Skeletal muscle tissue (tissue), 4 donors: ENCODE measurements around the gene SH2D6. TPM values are rescaled to one million over a fixed set of nuclear protein-coding genes. Genes with fewer than 3 reads are reported as not detected.
A peak's percentile ranks its signal among the peaks of the same experiment; 100 is the strongest.

Experiments used
- H3K27ac ChIP-seq: one replicate; pipeline ENCODE4 v1.7.0; 2013; ENCODE audit warnings: mild to moderate bottlenecking, low read depth, low read length, inconsistent platforms
- H3K27me3 ChIP-seq, 3 donors: one replicate each; pipeline ENCODE4 v1.7.0; 2013; ENCODE audit warnings: low read length in 3 of 3; ENCODE audit not compliant: control insufficient read depth in 3 of 3, insufficient read depth in 3 of 3
- H3K36me3 ChIP-seq, 3 donors: one replicate each; pipeline ENCODE4 v1.7.0; 2013; ENCODE audit warnings: low read length in 3 of 3; ENCODE audit not compliant: control insufficient read depth in 3 of 3, insufficient read depth in 3 of 3
- H3K4me1 ChIP-seq, 3 donors: one replicate each; pipeline ENCODE4 v1.7.0; 2013; ENCODE audit warnings: low read length in 3 of 3, mild to moderate bottlenecking in 3 of 3; ENCODE audit not compliant: control insufficient read depth in 3 of 3, insufficient read depth in 3 of 3
- H3K4me3 ChIP-seq, 3 donors: one replicate each; pipeline ENCODE4 v1.7.0; 2013; ENCODE audit warnings: low read length in 3 of 3
- H3K9ac ChIP-seq, 3 donors: one replicate each; pipeline ENCODE4 v1.7.0; 2013; ENCODE audit warnings: low read length in 3 of 3, mild to moderate bottlenecking in 3 of 3, moderate library complexity in 2 of 3, low read depth in 1 of 3
- H3K9me3 ChIP-seq, 3 donors: one replicate each; pipeline ENCODE4 v1.7.0; 2013; ENCODE audit warnings: low read length in 3 of 3; ENCODE audit not compliant: control insufficient read depth in 3 of 3
- total RNA-seq: library from RNA; depleted of rRNA; stranded (reverse); fragments of >200 nt; gene quantifications from one replicate; pipeline ENCODE4 v1.2.3, GENCODE V29; 2014
- donor health status: Osteomylitis.

Gene SH2D6
- total RNA-seq, 1 donor from 2014 or later: not detected

GRCh38 chr2:85397925-85398331 is 20.6 kb upstream of the SH2D6 start:
- Histone ChIP-seq H3K9me3 (no peaks in the 10 kb centered on the region), H3K27ac (no peak overlapping the region), H3K36me3 (no peaks in the 10 kb centered on the region), H3K4me1 (peaks cover 10 to 15% (median 13%) of the 10 kb centered on the region in 3 donors), H3K27me3 (no peaks in the 10 kb centered on the region), H3K9ac (no peak overlapping the region), H3K4me3 (no peak overlapping the region)

- Histone ChIP-seq H3K27ac (no peak overlapping the region), H3K36me3 (no peaks in the 10 kb centered on the region)
These were observed 19.9 kb upstream of the SH2D6 start for GRCh38 chr2:85398426-85399182.

GRCh38 chr2:85399183-85399455 is 19.4 kb upstream of the SH2D6 start:
- Histone ChIP-seq H3K9ac (no peak overlapping the region), H3K27ac (no peak overlapping the region), H3K9me3 (no peaks in the 10 kb centered on the region), H3K36me3 (no peaks in the 10 kb centered on the region), H3K4me3 (no peak overlapping the region), H3K27me3 (no peaks in the 10 kb centered on the region), H3K4me1 (peaks cover 6 to 10% (median 8%) of the 10 kb centered on the region in 3 donors)

More at GRCh38 chr2:85398426-85399182, 19.9 kb upstream of the SH2D6 start:
- Histone ChIP-seq H3K27me3 (no peaks in the 10 kb centered on the region), H3K4me1 (peaks cover 10 to 15% (median 13%) of the 10 kb centered on the region in 3 donors), H3K9ac (no peak overlapping the region), H3K9me3 (no peaks in the 10 kb centered on the region), H3K4me3 (no peak overlapping the region)

GRCh38 chr2:85400023-85400422 is 18.5 kb upstream of the SH2D6 start:
- H3K36me3 ChIP-seq: no peaks in the 10 kb centered on the region

GRCh38 chr2:85400541-85401463 is 17.7 kb upstream of the SH2D6 start:
- H3K4me3 ChIP-seq: no peak overlapping the region
- no peaks in the 10 kb centered on the region for H3K4me1 ChIP-seq
- no peak overlapping the region for H3K27ac ChIP-seq
- H3K9ac ChIP-seq: peak overlapping the region in 1 of 3 donors; percentile 16
- H3K9me3 ChIP-seq: no peaks in the 10 kb centered on the region
- H3K27me3 ChIP-seq: no peaks in the 10 kb centered on the region
- H3K36me3 ChIP-seq: no peaks in the 10 kb centered on the region

More at GRCh38 chr2:85400023-85400422, 18.5 kb upstream of the SH2D6 start:
- peaks cover 0 to 1% (median 0%) of the 10 kb centered on the region in 3 donors for H3K4me1 ChIP-seq
- H3K9ac ChIP-seq: no peak overlapping the region
- H3K9me3 ChIP-seq: no peaks in the 10 kb centered on the region
- no peak overlapping the region for H3K27ac ChIP-seq
- no peaks in the 10 kb centered on the region for H3K27me3 ChIP-seq
- H3K4me3 ChIP-seq: no peak overlapping the region

- no peaks in the 10 kb centered on the region for H3K27me3 ChIP-seq
- no peaks in the 10 kb centered on the region for H3K4me1 ChIP-seq
- H3K27ac ChIP-seq: no peak overlapping the region
- H3K4me3 ChIP-seq: no peak overlapping the region
- H3K36me3 ChIP-seq: no peaks in the 10 kb centered on the region
- no peaks in the 10 kb centered on the region for H3K9me3 ChIP-seq
- H3K9ac ChIP-seq: peak overlapping the region in 1 of 3 donors; percentile 16
These were observed 17.1 kb upstream of the SH2D6 start for GRCh38 chr2:85401464-85401805.

- no peaks in the 10 kb centered on the region for H3K36me3 ChIP-seq
- no peak overlapping the region for H3K27ac ChIP-seq
- no peak overlapping the region for H3K9ac ChIP-seq
- H3K4me3 ChIP-seq: no peak overlapping the region
- no peaks in the 10 kb centered on the region for H3K9me3 ChIP-seq
- no peaks in the 10 kb centered on the region for H3K27me3 ChIP-seq
- H3K4me1 ChIP-seq: no peaks in the 10 kb centered on the region
These were observed 16.7 kb upstream of the SH2D6 start for GRCh38 chr2:85401844-85402243.

- no peak overlapping the region for H3K4me3 ChIP-seq
- peaks cover 0 to 3% (median 0%) of the 10 kb centered on the region in 3 donors for H3K27me3 ChIP-seq
- no peaks in the 10 kb centered on the region for H3K36me3 ChIP-seq
- H3K27ac ChIP-seq: no peak overlapping the region
- no peak overlapping the region for H3K9ac ChIP-seq
- H3K9me3 ChIP-seq: no peaks in the 10 kb centered on the region
- H3K4me1 ChIP-seq: peaks cover 8 to 15% (median 8%) of the 10 kb centered on the region in 3 donors
These were observed 13.1 kb upstream of the SH2D6 start for GRCh38 chr2:85405201-85406059.

- Histone ChIP-seq H3K9ac (no peak within 1 kb of the TSS), H3K27me3 (peaks cover 0 to 16% (median 0%) of the 10 kb centered on the region in 3 donors), H3K36me3 (no peaks in the 10 kb centered on the region), H3K4me1 (peaks cover 8 to 15% (median 11%) of the 10 kb centered on the region in 3 donors), H3K27ac (no peak within 1 kb of the TSS), H3K4me3 (no peak within 1 kb of the TSS), H3K9me3 (no peaks in the 10 kb centered on the region)
These were observed 8.5 kb upstream of the SH2D6 start, which contains the start of gene CAPG for GRCh38 chr2:85409845-85410583. Gene CAPG (minus strand): TSS chr2:85410366. CDS start chr2:85402145, 8,221 bp downstream.
